Vagina (tissue), 2 donors: ENCODE results near the gene CCSER1.

ENCODE experiments used
- POLR2A ChIP-seq, 2 donors: fragments of 450-650 bp; IDR thresholded peaks; one replicate each; pipeline ENCODE4 v1.6.1; 2017; ENCODE audit warnings: antibody characterized with exemption in 2 of 2, mild to moderate bottlenecking in 2 of 2, moderate library complexity in 2 of 2
- POLR2AphosphoS5 ChIP-seq, 2 donors: sonication (generic); formaldehyde crosslinking; IDR thresholded peaks; one replicate each; pipeline ENCODE4 v1.9.0; 2017; ENCODE audit warnings: antibody characterized with exemption in 2 of 2, mild to moderate bottlenecking in 2 of 2, low read depth in 1 of 2; ENCODE audit not compliant: insufficient read depth in 1 of 2
- TF ChIP-seq, protein P1 (sequence below), 3 experiments: fragments of 450-650 bp in 2 of 3; fragments of 200-600 bp in 1 of 3; sonication (generic) in 1 of 3; IDR thresholded peaks; one replicate each; pipeline ENCODE4 v1.5.1; 2017 to 2019; ENCODE audit warnings: antibody characterized with exemption in 3 of 3, mild to moderate bottlenecking in 2 of 3, moderate library complexity in 2 of 3

DNA sequence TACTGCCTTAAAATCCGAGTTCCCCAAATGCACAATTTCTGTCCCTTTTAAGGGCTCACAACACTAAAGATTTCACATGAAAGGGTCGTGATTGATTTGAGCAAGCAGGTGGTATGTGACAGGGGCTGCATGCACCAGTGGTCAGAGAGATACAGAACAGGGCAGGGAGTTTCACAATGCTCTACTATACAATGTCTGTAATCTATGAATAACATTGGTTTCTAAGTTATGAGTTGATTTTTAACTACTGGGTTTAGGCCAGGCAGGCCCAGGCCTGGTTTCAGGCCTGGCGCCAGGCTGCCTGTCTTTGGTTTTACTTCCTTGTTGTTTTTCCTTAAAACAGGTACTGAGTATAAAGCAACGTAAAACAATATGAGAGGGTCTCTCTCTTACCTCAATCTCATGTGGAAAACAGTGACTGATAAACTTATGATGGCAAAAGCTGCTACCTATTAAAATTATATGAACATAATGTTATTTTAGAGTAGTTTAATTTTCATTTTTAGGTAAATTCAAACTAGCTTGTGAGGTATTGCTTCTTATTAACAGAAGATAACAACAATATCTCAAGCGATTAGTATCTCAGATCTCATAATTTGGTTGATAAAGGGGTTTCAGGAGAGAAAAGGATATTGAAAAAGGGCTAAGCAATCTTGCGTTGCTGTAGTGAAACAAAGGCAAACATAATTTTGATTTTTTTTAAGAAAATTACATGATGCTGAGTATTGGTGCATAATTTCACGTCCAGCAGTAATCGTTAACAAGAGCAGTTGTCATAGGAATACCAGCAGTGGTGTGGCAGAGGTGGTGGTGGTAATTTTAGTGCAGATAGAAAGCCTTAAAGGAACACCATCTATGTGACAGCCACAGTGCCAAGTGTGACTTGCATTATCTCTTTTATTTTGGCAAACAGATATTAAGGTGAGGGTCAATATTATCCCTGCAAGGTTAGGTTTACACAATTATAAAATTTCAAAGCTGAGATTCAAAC, 1232.1 kb downstream of the CCSER1 start:
- TF ChIP-seq, protein P1, sequence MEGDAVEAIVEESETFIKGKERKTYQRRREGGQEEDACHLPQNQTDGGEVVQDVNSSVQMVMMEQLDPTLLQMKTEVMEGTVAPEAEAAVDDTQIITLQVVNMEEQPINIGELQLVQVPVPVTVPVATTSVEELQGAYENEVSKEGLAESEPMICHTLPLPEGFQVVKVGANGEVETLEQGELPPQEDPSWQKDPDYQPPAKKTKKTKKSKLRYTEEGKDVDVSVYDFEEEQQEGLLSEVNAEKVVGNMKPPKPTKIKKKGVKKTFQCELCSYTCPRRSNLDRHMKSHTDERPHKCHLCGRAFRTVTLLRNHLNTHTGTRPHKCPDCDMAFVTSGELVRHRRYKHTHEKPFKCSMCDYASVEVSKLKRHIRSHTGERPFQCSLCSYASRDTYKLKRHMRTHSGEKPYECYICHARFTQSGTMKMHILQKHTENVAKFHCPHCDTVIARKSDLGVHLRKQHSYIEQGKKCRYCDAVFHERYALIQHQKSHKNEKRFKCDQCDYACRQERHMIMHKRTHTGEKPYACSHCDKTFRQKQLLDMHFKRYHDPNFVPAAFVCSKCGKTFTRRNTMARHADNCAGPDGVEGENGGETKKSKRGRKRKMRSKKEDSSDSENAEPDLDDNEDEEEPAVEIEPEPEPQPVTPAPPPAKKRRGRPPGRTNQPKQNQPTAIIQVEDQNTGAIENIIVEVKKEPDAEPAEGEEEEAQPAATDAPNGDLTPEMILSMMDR (IDR thresholded peaks at IDR 0.05), result no peak
- TF ChIP-seq POLR2AphosphoS5 (IDR thresholded peaks at IDR 0.05; ENCODE audit: insufficient read depth in 1 of 2, low read depth in 1 of 2) (no peak), POLR2A (IDR thresholded peaks at IDR 0.05) (no peak)
